K562 (cell line): ENCODE measurements around the gene TMEM108. TPM values are rescaled to one million over a fixed set of nuclear protein-coding genes. Genes with fewer than 3 reads are reported as not detected.

Source experiments
- ATAC-seq: fragments of 200-7000 bp; cut with Tn5 transposase; 3 replicates; pipeline ENCODE4 v1.9.1; 2020; ENCODE audit warnings: moderate library complexity
- BruUV-seq: library from RNA; stranded (reverse); fragments of 400-500 nt; replicated peaks from 2 replicates; lab custom pipeline; 2021; lab: Mats Ljungman, UMichigan
- CTCF ChIA-PET: fragments of 300-600 bp; formaldehyde crosslinking; extraction: SDS; loops from one replicate; lab custom pipeline; 2021; ENCODE audit warnings: low intra/inter-chr PET ratio; lab: Yijun Ruan, JAX
- POLR2A ChIA-PET: fragments of 300-600, 350-650 bp; sonication (Branson Sonifier 250); formaldehyde crosslinking; extraction: SDS; loops from one replicate; lab custom pipeline; 2021; ENCODE audit warnings: antibody characterized with exemption, inconsistent platforms; lab: Yijun Ruan, JAX
- DNase-seq, 4 experiments: peaks; one replicate each; pipeline versions ENCODE4 v3.0.0 to v3.0.0-alpha.2; 2011 to 2018; ENCODE audit warnings: low spot score in 3 of 4, mixed read lengths in 3 of 4; ENCODE audit errors: extremely low read depth in 1 of 4
- FAIRE-seq: peaks from 2 replicates; lab custom pipeline; 2011; peaks lifted over from hg19 to GRCh38; lab: Jason Lieb, UNC
- H2AFZ ChIP-seq: 2 replicates; pipeline ENCODE4 v1.6.0; 2011; ENCODE audit warnings: low read depth, low read length, control low read depth, inconsistent platforms
- H3K27ac ChIP-seq: fragments of 200-600 bp; 3 replicates; pipeline ENCODE4 v1.8.0; 2011; ENCODE audit warnings: low read depth, mild to moderate bottlenecking, control low read depth, inconsistent platforms, low read length, moderate library complexity, mixed read lengths; ENCODE audit errors: extremely low read depth
- H3K27me3 ChIP-seq, 2 experiments: fragments of 300-600 bp in 1 of 2; 2 replicates in 1 of 2; 3 replicates in 1 of 2; pipeline versions ENCODE4 v1.6.0 to v1.8.0; 2011; ENCODE audit warnings: inconsistent platforms in 2 of 2, low read length in 2 of 2, mild to moderate bottlenecking in 1 of 2, mixed read lengths in 1 of 2, moderate library complexity in 1 of 2; ENCODE audit not compliant: control insufficient read depth in 2 of 2, insufficient read depth in 2 of 2
- H3K36me3 ChIP-seq: fragments of 300-600 bp; 3 replicates; pipeline ENCODE4 v1.8.0; 2011; ENCODE audit warnings: mild to moderate bottlenecking, low read length, inconsistent platforms; ENCODE audit not compliant: control insufficient read depth, insufficient read depth
- H3K4me1 ChIP-seq, 2 experiments: fragments of 200-600 bp in 1 of 2; replicated peaks in 1 of 2; 2 replicates in 1 of 2; 3 replicates in 1 of 2; pipeline versions ENCODE4 v1.5.1 to v1.8.0; 2011; ENCODE audit warnings: inconsistent platforms in 2 of 2, low read length in 2 of 2, mild to moderate bottlenecking in 1 of 2, mixed read lengths in 1 of 2, moderate library complexity in 1 of 2; ENCODE audit not compliant: control insufficient read depth in 2 of 2, insufficient read depth in 2 of 2
- H3K4me2 ChIP-seq: 2 replicates; pipeline ENCODE4 v1.6.1; 2011; ENCODE audit warnings: low read length, control low read depth, inconsistent platforms, mixed read lengths; ENCODE audit not compliant: insufficient read depth
- H3K4me3 ChIP-seq: fragments of 200-600 bp; sonication (generic), shearing (Covaris generic); 2 replicates; pipeline ENCODE4 v1.5.1; 2016; ENCODE audit warnings: control low read depth, inconsistent platforms
- H3K79me2 ChIP-seq: fragments of 200-600 bp; 3 replicates; pipeline ENCODE4 v1.8.0; 2011; ENCODE audit warnings: low read length, inconsistent platforms; ENCODE audit not compliant: control insufficient read depth, insufficient read depth
- H3K9ac ChIP-seq, 2 experiments: 2 replicates each; pipeline versions ENCODE4 v1.6.0 to v1.6.1; 2011; ENCODE audit warnings: low read depth in 2 of 2, low read length in 2 of 2, control low read depth in 1 of 2, inconsistent platforms in 1 of 2, mild to moderate bottlenecking in 1 of 2, mixed read lengths in 1 of 2; ENCODE audit not compliant: insufficient read depth in 1 of 2
- H3K9me1 ChIP-seq: one replicate; pipeline ENCODE4 v1.6.0; 2011; ENCODE audit warnings: inconsistent platforms, mild to moderate bottlenecking, low read length, moderate library complexity; ENCODE audit not compliant: control insufficient read depth, insufficient read depth
- H3K9me3 ChIP-seq: replicated peaks from 2 replicates; pipeline ENCODE4 v1.5.1; 2011; ENCODE audit warnings: low read depth, low read length, inconsistent platforms; ENCODE audit not compliant: control insufficient read depth, insufficient read depth
- H4K20me1 ChIP-seq: replicated peaks from 2 replicates; pipeline ENCODE4 v1.6.1; 2011; ENCODE audit warnings: low read length, inconsistent platforms, mixed read lengths; ENCODE audit not compliant: control insufficient read depth, insufficient read depth
- CAMTA2 ChIP-seq: fragments of 250-450 bp; sonication (Bioruptor Pico); conservative IDR thresholded peaks from 2 replicates; pipeline ENCODE4 v1.5.1; 2022
- MEF2A ChIP-seq: IDR thresholded peaks from 2 replicates; pipeline ENCODE4 v1.6.1; 2011; ENCODE audit warnings: low read depth, mild to moderate bottlenecking, low read length, moderate library complexity; ENCODE audit not compliant: control insufficient read depth
- PPARD ChIP-seq: fragments of 250-450 bp; sonication (Bioruptor Pico); IDR thresholded peaks from 2 replicates; pipeline ENCODE4 v1.8.0; 2022; ENCODE audit warnings: inconsistent platforms, mild to moderate bottlenecking, moderate library complexity
- PRMT5 ChIP-seq: sonication (generic); formaldehyde crosslinking; IDR thresholded peaks from 2 replicates; pipeline ENCODE4 v1.5.0; 2020; ENCODE audit warnings: missing genetic modification reagents
- RBM14 ChIP-seq: fragments of 200-400 bp; formaldehyde crosslinking; IDR thresholded peaks from 2 replicates; pipeline ENCODE4 v1.6.1; 2018; ENCODE audit warnings: low read depth, mild to moderate bottlenecking, low read length, moderate library complexity, borderline replicate concordance; ENCODE audit not compliant: insufficient read depth
- SRF ChIP-seq, 2 experiments: fragments of 250-450, 450-650 bp in 1 of 2; sonication (Bioruptor Pico) in 1 of 2; sonication (generic) in 1 of 2; formaldehyde crosslinking; IDR thresholded peaks; 2 replicates each; pipeline versions ENCODE4 v1.5.0 to v1.5.1; 2020 to 2022; ENCODE audit warnings: mild to moderate bottlenecking in 1 of 2, missing genetic modification reagents in 1 of 2
- ZBTB2 ChIP-seq: fragments of 450-650 bp; IDR thresholded peaks from 2 replicates; pipeline ENCODE4 v1.6.1; 2016; ENCODE audit warnings: antibody characterized with exemption
- ZNF277 ChIP-seq: fragments of 250-450 bp; sonication (Bioruptor Pico); IDR thresholded peaks from 2 replicates; pipeline ENCODE4 v1.8.0; 2022; ENCODE audit warnings: inconsistent platforms, mild to moderate bottlenecking, moderate library complexity, borderline replicate concordance
- WGBS: fragments of 100-300 bp; shearing (Covaris generic); methylation state at CpG from one replicate; pipeline ENCODE4 v1.1.6; 2016; ENCODE audit warnings: low coverage, mixed read lengths; ENCODE audit not compliant: insufficient coverage; ENCODE audit errors: missing lambda C conversion rate; 5-methylcytosine and 5-hydroxymethylcytosine counted together
- in situ Hi-C: fragments of 300-500 bp; cut with MboI; formaldehyde crosslinking; loops from 4 replicates; pipeline ENCODE4 v1.15.0; 2018; ENCODE audit warnings: inconsistent platforms, mixed read lengths
- intact Hi-C: fragments of 100-400 bp; cut with micrococcal nuclease; formaldehyde crosslinking; loops from 2 replicates; pipeline ENCODE4 v1.14.2; 2022
- polyA plus RNA-seq, 8 experiments: library from polyadenylated mRNA; depleted of rRNA in 4 of 8; stranded (reverse) in 5 of 8; unstranded in 3 of 8; fragments of >200 nt; fragmentation: Nextera tagmentation in 2 of 8; fragmentation: Illumina TruSeq in 1 of 8; extraction: Ambion mirVana in 2 of 8; extraction: Trizol in 1 of 8; gene quantifications; 2 replicates each; pipeline versions ENCODE4 v1.2.1 to v1.2.3, GENCODE V29; 2011 to 2014; ENCODE audit warnings: inconsistent platforms in 1 of 8, missing spikeins in 1 of 8
- total RNA-seq, 7 experiments: library from RNA; depleted of rRNA in 6 of 7; stranded (reverse); fragments of >200 nt in 6 of 7; fragmentation: Illumina TruSeq in 2 of 7; extraction: Trizol in 2 of 7; gene quantifications; 2 replicates each; pipeline versions ENCODE4 v1.2.1 to v1.2.3, GENCODE V29; 2011 to 2021; ENCODE audit warnings: low replicate concordance in 1 of 7
- TF ChIP-seq, protein P1 (sequence below): fragments of 250-450 bp; sonication (Bioruptor Pico); IDR thresholded peaks from 2 replicates; pipeline ENCODE4 v1.5.0; 2021; ENCODE audit warnings: mild to moderate bottlenecking, moderate library complexity

Gene TMEM108
- total and polyA plus RNA-seq, 9 of the 15 experiments (the other 6 are each of a cell fraction or from before 2014, with no cell fraction given), result 0.65 to 11.1 (median 3.4) TPM

DNA sequence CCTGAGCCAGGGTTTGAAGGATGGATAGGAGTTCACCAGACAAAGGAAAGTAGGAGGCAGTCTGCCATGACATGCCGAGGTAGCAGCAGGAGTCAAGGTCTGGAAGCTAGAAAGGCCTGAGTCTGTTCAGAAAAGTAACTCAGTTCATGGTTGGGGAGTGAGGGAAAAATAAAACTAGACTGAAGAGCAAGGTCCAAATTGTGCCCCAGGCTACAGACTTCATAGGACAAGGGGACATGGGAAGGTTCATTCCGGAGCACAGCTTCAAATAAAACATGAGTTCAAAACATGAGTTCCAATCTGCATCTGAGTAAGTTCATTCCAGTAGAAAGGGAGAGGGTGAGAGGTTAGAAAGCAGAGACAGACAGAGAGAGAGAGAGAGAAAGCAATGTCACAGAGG, 401.4 kb downstream of the TMEM108 start (continued):
- no peak for TF ChIP-seq RBM14

DNA sequence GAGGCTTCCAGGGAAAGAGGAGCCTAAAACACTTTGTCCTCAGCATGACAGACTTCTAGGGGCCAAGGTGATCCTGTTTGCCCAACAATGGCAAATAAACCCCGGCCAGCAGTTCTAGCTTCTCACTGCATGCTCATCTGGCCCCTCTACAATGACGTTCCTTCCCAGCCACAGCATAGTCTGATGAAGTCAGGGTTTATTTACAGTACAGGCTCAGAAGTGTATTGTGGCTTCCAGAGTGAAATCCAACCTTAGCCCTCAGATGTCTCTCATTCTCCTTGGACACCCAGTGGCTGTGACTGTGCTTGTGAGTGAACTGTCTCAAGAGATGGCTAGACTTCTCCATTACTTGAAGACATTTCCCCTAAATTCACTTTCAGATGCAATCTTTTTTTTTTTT, 402.5 kb downstream of the TMEM108 start:
- TF ChIP-seq MEF2A (no peak), PPARD (no peak), CAMTA2 (CRISPR knock-in tag) (no peak), PRMT5 (CRISPR knock-in tag) (no peak), ZBTB2 (no peak), SRF (CRISPR knock-in tag; IDR thresholded peaks at IDR 0.05) (no peak), ZNF277 (CRISPR knock-in tag) (no peak)
- TF ChIP-seq, protein P1, sequence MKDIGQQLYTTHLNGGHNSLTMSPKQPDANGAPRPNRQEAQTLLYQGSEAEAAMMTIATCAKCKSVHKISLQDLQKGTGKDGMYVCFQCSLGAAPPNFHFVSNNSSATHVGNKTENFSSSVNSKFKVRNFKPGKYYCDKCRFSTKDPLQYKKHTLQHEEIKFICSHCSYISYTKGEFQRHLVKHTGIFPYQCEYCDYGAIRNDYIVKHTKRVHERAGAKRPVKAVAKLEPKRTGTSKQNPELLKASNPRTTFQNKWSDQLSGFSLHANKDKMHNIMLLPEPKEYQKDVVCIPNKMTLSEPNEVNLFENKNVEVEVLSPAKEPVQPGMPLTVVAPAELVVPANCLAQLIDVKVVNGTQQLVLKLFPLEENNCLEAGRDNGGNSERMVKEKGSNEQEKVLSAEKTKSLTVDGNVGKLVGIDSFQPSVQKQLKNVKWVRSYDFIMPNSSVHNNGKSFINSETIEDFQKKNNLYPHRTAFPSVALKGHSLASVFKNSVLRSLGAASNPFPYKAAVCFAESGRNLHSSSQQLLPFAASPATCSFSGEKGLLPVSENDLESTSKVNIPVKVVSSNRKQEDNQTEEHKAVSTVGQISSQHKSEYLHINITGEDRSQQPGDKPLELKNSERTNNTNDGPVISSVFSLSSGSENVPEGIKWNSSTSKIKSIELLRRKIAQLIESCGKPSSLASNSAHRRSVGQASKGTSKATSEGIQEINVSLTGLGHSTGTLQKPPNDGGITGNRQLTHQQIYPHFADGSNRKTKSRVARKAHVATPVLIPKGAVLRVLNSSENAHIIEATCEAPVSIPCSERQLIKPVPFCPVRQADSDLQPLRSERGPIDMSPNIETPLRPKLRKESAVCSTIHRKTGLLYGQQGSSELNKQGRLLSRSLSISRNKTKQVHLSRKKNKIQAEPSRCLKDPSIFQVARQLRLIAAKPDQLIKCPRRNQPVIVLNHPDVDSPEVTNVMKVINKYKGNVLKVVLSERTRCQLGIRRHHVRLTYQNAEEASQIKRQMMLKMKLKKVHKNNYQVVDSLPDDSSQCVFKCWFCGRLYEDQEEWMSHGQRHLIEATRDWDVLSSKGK (CRISPR knock-in tag), result no peak
- no peaks in the 10 kb centered on the region for H4K20me1 ChIP-seq
- DNase-seq (no peak), ATAC-seq (no peak), FAIRE-seq (no peak)
- POLR2A ChIA-PET, result no interaction called here
- H3K9me3 ChIP-seq, result no peaks in the 10 kb centered on the region
- no peak overlapping the region for H3K4me3 ChIP-seq
- no peaks in the 10 kb centered on the region for H3K79me2 ChIP-seq
- no peaks in the 10 kb centered on the region for H3K36me3 ChIP-seq
- H3K27ac ChIP-seq, result no peak overlapping the region
- 0% methylated on average over 2 of the region's 2 CpGs for WGBS
- H2AFZ ChIP-seq, result no peak overlapping the region
- CTCF ChIA-PET, result interaction anchor here (0.5 kb wide), 1 partner anchor 99 kb away, joined by 3 read pairs; no protein-coding TSS in a partner anchor
- H3K9ac ChIP-seq, result no peak overlapping the region
- no peaks in the 10 kb centered on the region for H3K4me1 ChIP-seq
- intact Hi-C loops, result no loop called here
- no peaks in the 10 kb centered on the region; a peak in 2 of 5 replicates for H3K27me3 ChIP-seq
- in situ Hi-C loops, result no loop called here
- no peaks in the 10 kb centered on the region for H3K9me1 ChIP-seq
- no peak overlapping the region for H3K4me2 ChIP-seq
- BruUV-seq, result no TSS peak
